Transverse colon (tissue), 3 donors: Measurements from ENCODE around the gene NBEAL1.

Experiments used
- CTCF ChIP-seq, 5 experiments: fragments of 200-600 bp in 3 of 5; fragments of 450-650 bp in 2 of 5; sonication (generic) in 3 of 5; IDR thresholded peaks; 1 replicate in 2 of 5; 2 replicates in 3 of 5; pipeline ENCODE4 v1.5.1; 2016 to 2017; ENCODE audit warnings: antibody characterized with exemption in 5 of 5, inconsistent platforms in 3 of 5, mild to moderate bottlenecking in 2 of 5, moderate library complexity in 1 of 5
- POLR2A ChIP-seq: fragments of 450-650 bp; IDR thresholded peaks from one replicate; pipeline ENCODE4 v1.6.1; 2016; ENCODE audit warnings: antibody characterized with exemption, mild to moderate bottlenecking, moderate library complexity

- TF ChIP-seq CTCF (IDR thresholded peaks at IDR 0.05) (peak; percentile 10 to 35 (median 24)), POLR2A (no peak)
These were observed 83.1 kb downstream of the NBEAL1 start for GRCh38 chr2:203097735-203098134.
